Superior temporal gyrus (tissue), 1 donor: ENCODE results near the gene ZNF574.
A peak's percentile ranks its signal among the peaks of the same experiment; 100 is the strongest.
"Not testable (repeated sequence)": the region's sequence is repeated elsewhere in the genome, so short reads cannot be mapped to it uniquely, and the experiment has no call there.

ENCODE experiments used
- DNase-seq: peaks from one replicate; pipeline ENCODE4 v3.0.0-alpha.2; 2016; ENCODE audit errors: extremely low spot score

Gene ZNF574, protein sequence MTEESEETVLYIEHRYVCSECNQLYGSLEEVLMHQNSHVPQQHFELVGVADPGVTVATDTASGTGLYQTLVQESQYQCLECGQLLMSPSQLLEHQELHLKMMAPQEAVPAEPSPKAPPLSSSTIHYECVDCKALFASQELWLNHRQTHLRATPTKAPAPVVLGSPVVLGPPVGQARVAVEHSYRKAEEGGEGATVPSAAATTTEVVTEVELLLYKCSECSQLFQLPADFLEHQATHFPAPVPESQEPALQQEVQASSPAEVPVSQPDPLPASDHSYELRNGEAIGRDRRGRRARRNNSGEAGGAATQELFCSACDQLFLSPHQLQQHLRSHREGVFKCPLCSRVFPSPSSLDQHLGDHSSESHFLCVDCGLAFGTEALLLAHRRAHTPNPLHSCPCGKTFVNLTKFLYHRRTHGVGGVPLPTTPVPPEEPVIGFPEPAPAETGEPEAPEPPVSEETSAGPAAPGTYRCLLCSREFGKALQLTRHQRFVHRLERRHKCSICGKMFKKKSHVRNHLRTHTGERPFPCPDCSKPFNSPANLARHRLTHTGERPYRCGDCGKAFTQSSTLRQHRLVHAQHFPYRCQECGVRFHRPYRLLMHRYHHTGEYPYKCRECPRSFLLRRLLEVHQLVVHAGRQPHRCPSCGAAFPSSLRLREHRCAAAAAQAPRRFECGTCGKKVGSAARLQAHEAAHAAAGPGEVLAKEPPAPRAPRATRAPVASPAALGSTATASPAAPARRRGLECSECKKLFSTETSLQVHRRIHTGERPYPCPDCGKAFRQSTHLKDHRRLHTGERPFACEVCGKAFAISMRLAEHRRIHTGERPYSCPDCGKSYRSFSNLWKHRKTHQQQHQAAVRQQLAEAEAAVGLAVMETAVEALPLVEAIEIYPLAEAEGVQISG

DNA sequence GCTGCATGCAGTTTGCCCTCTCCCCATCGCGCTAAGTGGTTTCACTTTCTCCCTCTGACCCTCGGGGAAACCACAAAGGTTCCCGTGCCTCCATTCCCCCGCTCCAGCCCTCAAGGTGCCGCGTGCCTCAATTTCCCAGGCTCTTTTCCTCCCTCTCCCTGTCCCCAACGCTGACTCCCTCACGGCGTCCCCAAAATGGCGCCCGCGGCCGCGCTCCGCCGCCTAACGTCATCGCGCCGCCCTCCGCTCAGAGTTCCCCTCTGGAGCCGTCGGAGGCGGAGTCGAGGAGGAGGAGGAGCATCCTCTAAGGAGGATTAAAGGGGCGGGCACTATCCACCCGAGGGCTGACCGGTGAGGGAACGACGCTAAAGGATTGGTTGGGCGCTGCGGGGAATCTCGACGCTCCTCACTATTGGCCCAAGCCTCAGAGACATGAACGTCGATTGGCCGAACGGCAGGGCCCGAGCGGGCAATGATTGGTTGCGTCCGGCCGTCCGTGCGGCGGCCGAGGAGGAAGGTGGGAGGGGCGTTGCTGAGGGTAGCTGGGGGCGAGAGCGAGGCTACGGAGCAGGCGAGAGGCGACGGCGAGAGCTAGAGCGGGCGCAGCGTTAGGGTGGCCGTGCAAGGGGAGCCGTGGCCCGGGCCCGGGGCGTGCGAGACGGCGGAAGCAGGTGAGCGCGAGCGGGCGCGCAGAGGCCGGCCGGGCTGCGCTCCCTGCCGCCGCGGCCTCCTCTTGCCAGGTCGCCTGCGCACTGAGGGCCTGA is at the start of gene ZNF574:
TSS of gene ZNF574 (plus strand) at position 551 of the 764 bp plus-strand sequence. CDS start 2,441 bp downstream, outside the sequence.
- DNase-seq = peak; percentile 100

DNA sequence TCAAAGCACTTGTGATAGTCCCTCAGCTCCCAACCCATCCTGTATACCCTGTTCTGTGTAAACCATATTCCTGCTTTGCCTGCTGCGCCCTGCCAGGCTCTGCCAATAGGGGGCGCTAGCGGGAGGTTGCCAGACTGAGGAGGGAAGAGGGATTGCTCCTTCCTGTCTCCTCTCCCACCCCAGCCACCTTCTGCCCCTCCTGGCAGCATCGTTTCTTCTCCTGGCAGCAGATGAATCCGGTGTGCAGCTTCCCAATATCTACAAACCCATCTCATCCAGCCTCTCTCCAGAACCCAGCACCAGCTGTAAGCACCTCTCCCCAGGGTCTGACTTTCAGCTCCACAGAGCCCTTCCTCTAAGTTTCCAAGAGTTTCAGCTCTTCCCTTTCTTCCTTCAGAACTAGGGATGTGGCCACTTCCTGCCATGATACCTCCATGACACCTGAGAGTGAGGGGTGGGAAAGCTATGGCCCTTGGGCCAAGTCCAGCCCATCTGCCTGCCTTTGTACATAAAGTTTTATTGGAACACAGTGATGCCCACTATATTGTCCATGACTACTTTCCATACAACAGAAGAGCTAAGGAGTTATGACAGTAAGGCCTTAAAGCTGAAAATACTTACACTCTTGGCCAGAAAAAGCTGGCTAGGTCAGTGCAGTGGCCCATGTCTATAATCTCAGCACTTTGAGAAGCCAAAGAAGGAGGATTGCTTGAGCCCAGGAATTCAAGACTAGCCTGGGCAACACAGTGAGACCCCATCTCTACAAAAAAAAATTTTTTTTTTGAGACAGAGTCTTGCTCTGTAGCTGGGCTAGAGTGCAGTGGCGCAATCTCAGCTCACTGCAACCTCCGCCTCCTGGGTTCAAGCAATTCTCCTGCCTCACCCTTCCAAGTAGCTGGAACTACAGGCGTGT is 47.4 kb upstream of the ZNF574 start:
- DNase-seq = no peak

DNA sequence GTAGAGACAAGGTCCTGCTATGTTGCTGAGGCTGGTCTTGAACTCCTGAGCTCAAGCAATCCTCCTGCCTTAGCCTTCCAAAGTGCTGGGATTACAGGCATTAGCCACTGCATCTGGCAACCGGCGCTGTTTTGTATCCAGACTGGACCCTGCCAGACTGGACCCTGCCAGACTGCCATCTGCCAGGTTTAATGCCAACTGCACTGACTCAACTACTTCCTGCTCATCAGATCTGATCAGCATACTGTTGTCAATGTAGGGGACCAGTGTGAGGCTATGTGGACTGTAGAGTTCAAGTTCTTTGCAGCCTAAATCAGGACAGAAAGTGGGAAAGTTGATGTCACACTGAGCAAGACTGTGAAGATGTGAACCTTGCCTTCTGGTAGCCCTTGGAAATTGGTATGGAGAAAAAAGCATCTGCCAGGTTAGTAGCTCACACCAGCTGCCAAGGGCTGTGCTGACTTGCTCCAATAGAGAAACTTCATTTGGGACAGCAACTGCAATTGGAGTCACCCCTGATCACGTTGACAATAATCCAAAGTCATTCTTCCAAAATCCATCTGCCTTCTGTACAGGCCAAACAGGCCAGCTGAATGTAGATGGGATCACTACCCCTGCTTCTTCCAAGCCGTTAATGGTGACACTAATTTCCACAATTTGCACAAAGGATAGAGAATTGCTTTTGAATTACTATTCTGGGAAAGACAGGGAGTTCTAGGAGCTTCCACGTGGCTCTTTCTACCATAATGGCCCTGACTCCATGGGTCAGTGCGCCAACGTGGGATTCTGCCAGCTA is 45.1 kb upstream of the ZNF574 start:
- no peak for DNase-seq

DNA sequence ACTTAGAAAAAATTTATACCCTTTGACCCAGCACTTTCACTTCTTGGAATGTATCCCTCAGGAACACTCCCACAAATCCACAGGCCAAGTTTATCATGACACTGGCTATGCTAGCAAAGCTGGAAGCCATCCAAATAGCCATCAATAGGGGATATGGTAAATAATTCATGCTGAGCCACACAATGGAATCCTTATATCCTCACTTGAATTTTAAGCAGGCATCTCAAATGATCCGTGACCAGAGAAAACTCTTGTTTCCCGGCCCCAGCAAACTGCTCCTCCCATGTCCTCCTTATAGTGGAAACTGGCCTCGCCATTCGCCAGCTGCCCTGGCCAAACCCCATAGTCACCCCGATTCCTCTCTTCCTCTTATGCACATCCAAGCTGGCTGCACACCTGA is 43.5 kb upstream of the ZNF574 start:
- no peak for DNase-seq

DNA sequence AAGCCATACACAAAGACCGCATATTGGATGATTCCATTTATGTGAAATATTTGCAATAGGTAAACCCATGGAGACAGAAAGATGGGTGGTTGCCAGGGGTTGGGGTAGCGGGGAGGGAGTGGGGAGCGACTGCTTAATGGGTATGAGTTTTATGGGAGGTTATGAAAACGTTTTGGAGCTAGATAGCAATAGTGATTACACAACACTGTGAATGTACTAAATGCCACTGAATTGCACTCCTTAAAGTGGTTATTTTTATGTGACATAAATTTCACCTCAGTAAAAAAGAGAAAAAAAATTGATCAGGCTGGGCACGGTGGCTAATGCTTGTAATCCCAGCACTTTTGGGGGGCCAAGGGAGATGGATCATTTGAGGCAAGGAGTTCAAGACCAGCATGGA is 42.6 kb upstream of the ZNF574 start:
- no peak for DNase-seq

DNA sequence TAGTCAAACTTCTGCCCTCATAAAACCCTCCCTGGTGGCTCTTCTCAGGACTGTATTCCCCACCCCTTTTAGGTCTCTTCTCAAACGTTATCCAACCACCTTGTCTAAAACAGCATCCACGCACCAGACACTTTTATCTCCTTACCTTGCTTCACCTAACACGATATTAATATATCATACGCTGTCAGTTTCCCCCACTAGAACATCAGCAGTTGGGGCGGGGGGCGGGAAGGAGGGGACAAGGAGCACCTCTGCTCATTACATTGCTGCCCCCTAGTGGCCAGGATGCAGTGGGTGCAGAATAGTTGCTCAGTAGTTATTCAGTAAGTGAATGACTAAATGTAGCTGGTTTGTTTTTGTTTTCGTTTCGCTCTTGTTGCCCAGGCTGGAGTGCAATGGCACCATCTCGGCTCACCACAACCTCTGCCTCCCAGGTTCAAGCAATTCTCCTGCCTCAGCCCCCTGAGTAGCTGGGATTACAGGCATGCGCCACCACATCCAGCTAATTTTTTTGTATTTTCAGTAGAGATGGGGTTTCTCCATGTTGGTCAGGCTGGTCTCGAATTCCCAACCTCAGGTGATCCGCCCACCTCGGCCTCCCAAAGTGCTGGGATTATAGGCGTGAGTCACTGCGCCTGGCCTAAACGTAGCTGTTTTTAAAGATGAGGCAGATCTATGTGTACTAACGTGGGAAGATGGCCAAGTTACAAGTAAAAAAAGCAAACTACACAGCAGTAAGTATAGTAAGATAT is 41.1 kb upstream of the ZNF574 start:
- DNase-seq = peak; percentile 70

DNA sequence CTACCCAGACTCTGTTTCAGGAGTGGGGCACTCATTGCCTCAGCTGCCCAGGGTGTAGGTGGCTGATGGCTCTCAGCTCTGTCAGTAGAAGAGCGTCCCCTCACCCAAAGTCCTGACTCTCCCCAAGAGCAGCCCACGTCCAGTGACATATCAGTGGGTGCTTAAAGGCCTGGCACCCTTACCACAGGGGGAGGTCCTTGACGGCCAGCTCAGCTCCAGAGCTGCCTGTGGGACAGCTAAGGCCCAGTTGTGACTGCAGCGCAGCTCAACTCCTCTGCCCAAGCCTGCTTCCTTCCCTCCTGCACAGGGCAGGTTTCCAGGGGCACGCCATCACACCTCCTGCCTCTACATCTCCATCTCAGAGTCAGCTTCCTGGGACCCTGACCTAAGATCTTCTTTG is 38.3 kb upstream of the ZNF574 start:
- DNase-seq = no peak

DNA sequence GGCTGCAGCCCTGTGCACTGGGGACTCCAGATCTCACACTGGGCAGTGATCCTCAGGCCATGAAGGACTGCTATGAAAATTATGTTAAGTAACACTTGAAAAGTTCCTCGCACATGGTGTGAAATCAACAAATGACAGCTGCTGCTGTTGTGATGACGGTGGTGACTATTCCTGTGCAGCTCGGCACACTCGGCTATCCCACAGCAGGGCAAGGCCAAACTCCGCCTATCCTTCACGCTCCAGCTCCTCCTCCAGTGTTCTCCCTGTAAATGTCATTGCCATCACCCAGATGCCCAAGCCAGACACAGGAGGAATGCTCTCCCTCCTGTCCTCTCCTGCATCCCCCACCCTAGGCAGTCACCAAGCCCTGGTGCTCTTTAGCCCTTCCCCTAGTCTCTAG is 37.3 kb upstream of the ZNF574 start:
- no peak for DNase-seq

DNA sequence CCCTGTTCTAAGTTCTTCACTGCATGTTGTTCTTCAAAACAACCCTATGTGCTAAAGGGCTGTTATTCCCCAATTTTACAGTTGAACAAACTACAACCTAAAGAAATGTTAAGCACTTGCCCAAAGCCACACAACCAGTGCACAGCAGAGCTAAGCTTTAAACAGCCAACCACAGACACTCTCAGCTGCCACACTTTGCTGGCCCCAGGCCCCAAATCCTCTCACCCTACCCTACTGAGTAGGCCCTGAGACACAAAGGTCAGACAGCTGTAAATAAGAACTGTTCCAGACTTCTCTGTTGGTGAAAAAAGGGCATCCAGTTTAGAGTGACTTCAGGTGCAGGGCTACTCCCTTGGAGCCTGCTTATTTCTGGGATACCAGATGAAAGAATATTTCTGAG is 35.9 kb upstream of the ZNF574 start:
- no peak for DNase-seq

DNA sequence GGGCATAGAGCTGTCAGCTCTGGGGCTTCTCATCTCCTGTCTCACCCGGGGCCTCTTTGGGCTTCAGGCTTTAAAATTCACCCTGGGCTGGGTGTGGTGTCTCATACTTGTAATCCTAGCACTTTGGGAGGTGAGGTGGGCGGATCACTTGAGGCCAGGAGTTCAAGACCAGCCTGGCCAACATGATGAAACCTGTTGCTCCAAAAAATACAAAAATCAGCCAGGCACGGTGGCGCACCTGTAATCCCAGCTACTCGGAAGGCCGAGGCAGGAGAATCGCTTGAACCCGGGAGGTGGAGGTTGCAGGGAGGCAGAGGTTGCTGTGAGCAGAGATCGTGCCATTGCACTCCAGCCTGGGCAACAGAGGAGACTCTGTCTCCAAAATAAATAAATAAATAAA is 35.5 kb upstream of the ZNF574 start:
- DNase-seq = not testable (repeated sequence)

DNA sequence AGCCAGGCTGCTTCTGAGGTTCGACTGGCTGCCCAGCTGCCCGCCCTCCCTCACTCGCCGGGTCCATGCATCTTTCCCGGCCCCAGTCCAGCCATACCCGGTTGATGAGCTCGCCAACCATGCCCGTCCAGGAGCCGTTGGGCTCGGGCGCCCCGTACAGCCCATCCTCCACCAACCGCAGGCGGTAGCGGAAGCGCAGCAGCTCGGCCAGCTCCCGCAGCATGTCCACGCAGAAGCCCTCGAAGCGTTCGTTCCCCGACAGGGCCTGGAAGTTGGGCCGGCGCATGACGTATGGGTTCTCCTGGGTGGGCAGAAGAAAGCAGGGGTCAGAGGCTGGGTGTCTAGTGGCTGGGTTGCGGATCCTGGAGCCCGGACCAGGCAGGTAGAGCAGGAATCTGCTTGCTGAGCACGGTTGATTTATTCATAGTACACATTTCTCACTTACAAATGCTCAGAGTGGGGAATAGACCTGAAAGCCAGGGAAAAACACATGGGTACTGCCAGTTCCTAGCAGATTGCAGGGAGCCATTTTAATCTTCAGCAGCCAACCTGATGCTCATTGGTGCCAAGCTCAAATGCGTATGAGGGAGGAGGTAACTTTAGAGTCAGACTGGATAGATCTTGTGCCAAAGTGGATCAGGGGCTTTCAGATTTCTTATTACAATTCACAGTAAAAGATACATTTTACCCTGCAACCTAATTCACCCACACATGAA is 33.4 kb upstream of the ZNF574 start:
- DNase-seq = peak; percentile 67

DNA sequence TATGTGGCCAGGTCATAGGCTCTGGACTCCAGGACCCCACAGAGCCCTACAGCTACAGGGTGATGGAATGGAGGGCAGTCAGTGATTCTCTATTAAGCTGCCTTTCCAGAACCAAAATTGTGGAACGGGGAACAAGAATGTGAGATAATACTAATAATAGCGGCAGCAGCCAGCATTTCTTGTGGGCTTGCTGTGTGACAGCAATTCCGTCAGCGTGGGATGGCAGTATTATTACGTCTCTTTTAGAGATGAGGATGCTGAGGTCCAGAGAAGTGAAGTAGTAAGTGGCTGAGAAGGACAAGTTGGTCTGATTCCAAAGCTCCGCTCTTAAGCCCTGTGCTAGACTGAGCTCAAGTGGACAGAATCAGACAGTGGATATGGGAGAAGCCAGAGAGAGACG is 30.4 kb upstream of the ZNF574 start:
- DNase-seq = no peak

DNA sequence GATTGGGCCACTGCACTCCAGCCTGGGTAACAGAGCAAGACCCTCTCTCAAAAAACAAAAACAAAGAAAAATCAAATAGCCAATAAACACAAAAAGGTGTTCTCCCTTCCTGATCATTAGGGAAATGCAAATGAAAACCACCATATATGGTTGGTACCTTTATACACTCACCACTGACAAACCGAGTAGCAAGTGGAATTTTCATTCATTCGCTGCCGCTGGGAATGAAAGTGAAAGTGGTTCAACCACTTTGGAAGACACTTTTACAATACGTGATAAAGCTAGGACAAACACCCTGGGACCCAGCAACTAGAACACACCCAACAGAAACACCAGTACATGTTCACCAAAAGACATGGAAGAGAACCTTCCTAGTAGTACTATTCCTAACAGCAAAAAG is 27.0 kb upstream of the ZNF574 start:
- DNase-seq = no peak

DNA sequence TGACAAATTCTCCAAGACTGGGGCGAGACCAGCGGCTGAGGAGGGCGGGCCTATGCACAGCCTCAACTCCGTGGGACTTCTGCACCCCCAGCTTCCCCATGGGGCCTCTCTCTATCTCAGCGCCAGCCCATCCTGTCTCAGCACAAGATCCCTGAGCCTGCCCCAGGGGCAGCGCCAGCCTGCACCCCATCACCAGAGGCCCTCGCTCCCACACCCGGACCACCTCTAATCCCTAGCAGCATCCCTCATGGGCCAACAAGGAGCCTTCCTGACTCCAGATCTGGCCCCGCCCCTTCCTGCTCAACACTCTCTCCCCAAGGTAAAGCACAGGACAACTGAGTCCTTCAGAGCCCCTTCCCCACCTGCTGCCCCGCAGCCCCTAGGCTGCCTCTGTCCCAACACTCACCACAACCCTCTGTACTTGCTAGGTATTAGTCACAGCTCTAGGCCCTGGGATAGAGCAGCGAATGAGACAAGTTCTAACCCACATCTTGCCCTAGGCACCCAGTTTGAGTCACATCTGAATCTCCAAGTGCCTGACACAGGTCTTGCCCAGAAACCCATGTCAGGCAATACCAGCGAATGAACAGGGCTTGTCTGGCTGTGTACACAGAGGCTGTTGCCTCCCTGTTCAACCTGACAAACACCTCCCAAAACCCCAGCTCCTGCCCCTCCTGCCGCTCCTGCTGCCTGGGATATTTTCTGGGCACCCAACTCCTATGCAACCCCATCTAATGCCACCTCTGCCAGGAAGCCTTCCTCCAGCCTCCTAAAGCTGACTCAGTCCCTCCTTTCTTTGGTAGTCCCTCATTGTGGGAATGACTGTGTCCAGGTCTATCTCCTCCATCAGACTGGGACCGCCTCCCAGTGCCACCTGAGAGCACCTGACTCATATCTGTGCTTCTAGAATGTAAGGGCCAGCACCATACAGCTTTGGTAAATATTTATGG is 24.5 kb upstream of the ZNF574 start:
- no peak for DNase-seq

DNA sequence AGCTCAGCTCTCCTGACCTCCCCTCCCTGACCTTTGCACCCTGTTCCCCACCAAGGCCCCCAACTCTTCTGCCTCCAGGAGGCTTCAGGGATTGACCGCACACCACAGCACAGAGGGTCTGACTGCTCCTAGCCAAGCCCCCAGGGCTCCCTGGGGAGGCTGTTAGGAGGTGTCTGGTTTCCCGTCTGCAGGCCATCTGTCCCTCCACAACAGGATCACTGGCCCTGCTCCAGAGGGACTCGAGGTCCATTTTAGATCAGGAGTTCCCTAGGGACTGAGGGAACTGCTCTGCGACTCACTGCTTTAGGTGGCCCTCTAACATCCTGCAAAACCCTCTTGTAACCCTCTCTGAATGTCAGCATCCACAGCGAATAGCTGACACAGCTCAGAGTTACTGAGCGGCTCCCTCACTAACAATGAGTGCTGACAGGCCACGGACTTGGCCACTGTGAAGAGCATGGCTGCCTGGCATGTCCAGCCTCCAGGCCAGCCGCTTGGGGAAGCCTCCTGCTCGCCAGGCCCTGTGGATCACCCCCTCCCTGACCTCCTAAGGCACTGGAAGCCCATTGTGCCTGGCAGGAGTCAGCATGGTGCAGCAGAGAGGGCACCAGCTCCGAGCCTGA is 23.6 kb upstream of the ZNF574 start:
- DNase-seq = no peak

DNA sequence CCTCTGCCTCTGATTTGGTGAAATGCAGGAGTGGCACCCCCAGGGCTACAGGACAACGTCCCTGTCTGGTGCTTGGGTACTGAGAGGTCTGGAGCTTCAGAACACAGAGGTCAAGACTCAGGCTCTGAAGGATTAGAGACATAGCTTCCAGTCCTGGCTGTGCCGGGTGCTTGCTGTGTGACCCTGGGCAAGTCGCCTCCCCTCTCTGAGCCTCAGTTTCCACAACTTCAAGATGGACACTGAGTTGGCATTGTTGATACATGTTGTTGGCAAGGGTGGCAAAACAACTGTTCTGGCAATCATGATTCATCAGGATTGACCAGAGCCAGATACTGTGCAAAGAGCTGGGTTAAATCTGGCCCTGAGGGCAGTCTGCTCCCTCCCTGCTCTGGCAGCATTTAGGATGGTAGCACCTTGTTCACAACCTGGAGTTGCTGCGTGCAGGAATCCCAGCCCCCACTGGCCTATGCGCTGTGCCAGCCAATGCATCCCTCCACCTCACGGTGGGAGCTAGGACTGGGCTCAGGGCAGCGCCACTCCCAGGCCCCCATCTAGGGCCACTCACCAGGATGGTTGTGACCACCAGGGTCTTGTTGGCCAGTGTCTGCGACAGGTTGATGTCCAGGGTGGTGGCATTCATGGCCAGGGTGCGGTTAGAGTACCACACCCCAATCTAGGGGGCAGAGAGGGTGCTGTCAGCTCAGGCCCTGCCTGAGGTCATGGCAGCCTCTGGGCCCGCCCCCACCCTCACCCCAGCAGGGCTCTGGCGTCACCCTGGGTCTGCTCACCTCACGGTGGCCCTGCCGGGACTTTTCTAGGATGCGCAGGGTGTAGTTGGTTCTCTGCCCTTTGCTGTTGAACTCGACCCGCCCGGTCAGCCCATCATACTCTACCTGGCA is 22.7 kb upstream of the ZNF574 start:
- DNase-seq = no peak
